ENCODE data around the gene CHST8.

The CHST8 gene

DNA sequence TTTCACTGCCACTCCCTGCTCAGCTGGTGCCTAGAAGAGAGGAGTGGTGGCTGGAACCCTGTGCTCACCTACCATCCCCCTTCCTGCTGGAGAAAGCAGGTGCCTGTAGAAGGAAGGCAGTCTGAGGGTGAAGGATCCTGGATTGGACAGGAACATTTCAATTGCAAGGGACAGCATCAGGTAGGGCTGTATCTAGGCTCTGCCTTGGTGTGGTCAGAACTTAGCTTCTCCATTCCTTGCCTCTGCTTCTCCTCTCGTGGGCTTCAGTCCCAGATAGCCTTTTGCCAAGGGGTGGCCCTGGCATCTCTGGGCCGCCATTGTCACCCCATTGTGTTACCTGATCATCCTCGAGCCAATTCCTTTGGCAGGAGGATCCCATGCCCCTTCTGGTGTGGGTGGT lies 101.8 kb downstream of the CHST8 start:
- Histone ChIP-seq H3K27ac (ENCODE audit: poor library complexity, severe bottlenecking) (no peak overlapping the region), H3K27me3 (ENCODE audit: insufficient read depth, poor library complexity, severe bottlenecking) (peaks cover 18% of the 10 kb centered on the region), H3K4me1 (ENCODE audit: insufficient read depth, poor library complexity, severe bottlenecking) (no peaks in the 10 kb centered on the region), H3K9me3 (ENCODE audit: severe bottlenecking) (no peaks in the 10 kb centered on the region), H3K4me3 (ENCODE audit: severe bottlenecking) (no peak overlapping the region), H3K36me3 (ENCODE audit: low read depth) (no peaks in the 10 kb centered on the region)
- ATAC-seq (ENCODE audit: low read depth), result no peak
- TF ChIP-seq, protein P1, sequence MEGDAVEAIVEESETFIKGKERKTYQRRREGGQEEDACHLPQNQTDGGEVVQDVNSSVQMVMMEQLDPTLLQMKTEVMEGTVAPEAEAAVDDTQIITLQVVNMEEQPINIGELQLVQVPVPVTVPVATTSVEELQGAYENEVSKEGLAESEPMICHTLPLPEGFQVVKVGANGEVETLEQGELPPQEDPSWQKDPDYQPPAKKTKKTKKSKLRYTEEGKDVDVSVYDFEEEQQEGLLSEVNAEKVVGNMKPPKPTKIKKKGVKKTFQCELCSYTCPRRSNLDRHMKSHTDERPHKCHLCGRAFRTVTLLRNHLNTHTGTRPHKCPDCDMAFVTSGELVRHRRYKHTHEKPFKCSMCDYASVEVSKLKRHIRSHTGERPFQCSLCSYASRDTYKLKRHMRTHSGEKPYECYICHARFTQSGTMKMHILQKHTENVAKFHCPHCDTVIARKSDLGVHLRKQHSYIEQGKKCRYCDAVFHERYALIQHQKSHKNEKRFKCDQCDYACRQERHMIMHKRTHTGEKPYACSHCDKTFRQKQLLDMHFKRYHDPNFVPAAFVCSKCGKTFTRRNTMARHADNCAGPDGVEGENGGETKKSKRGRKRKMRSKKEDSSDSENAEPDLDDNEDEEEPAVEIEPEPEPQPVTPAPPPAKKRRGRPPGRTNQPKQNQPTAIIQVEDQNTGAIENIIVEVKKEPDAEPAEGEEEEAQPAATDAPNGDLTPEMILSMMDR (IDR thresholded peaks at IDR 0.05; ENCODE audit: poor library complexity, severe bottlenecking), result no peak
- DNase-seq (ENCODE audit: low spot score), result no peak

DNA sequence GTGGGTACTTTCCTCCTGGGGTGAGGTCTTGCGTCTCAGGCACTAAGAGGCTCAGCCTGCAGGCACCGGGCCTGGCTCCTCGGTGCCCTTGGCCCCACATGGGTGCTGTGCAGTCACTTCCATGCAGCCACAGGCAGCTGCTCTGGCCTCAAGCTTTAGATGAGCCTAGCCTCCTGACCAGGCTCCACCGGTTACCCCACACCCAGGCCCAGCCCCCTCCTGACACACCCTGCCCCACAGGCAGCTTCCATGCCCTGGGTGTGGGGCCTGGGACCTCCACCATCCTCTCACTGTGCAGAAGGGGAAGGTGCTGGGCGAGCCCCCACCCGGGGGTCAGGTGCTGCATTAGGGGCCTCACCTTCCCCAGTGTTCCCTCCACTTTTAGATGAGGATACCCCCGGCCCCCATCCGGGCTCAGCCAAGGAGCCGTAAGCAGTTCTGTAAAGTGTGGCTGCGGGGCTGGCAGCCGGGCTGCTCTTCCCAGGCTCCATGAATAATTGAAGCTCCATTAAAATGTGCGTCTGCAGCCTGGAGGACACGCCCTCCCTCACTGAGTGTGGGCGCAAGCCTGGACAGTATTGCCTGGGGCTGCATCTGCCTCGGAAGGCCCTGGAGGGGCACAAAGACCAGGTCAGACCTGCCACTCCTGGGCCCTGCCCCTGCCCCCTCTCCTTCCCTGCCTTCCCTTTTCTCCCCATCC lies 102.4 kb downstream of the CHST8 start:
- Histone ChIP-seq H3K27ac (ENCODE audit: poor library complexity, severe bottlenecking) (no peak overlapping the region), H3K36me3 (ENCODE audit: low read depth) (no peaks in the 10 kb centered on the region)
- no peak for ATAC-seq (ENCODE audit: low read depth)

DNA sequence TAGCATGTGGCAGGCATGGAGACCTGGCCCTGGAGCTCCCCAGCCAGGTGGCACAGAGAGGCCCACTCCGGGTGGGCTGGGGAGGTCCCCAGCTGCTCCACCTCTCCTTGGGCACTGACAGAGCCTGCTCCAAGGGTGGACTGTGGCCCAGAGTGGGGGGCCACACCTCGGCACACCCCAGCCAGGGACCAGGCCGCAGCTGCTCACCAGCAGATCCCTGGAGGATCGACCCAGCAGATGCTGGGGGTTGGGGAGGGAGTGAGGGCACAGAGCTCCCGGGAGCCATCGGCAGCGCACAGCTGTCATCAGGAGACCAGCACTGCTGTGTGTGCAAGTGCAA lies 102.9 kb downstream of the CHST8 start:
- H3K27me3 ChIP-seq (ENCODE audit: insufficient read depth, poor library complexity, severe bottlenecking), result peaks cover 18% of the 10 kb centered on the region
- ATAC-seq (ENCODE audit: low read depth) (no peak), DNase-seq (ENCODE audit: low spot score) (no peak)
- H3K4me3 ChIP-seq (ENCODE audit: severe bottlenecking), result no peak overlapping the region
- H3K27ac ChIP-seq (ENCODE audit: poor library complexity, severe bottlenecking), result no peak overlapping the region
- no peaks in the 10 kb centered on the region for H3K9me3 ChIP-seq (ENCODE audit: severe bottlenecking)
- TF ChIP-seq, protein P1 (IDR thresholded peaks at IDR 0.05; ENCODE audit: poor library complexity, severe bottlenecking), result no peak
- H3K4me1 ChIP-seq (ENCODE audit: insufficient read depth, poor library complexity, severe bottlenecking), result no peaks in the 10 kb centered on the region
- H3K36me3 ChIP-seq (ENCODE audit: low read depth), result no peaks in the 10 kb centered on the region

More for the DNA sequence above, 102.4 kb downstream of the CHST8 start:
- H3K4me3 ChIP-seq (ENCODE audit: severe bottlenecking), result no peak overlapping the region
- peaks cover 18% of the 10 kb centered on the region for H3K27me3 ChIP-seq (ENCODE audit: insufficient read depth, poor library complexity, severe bottlenecking)
- no peaks in the 10 kb centered on the region for H3K9me3 ChIP-seq (ENCODE audit: severe bottlenecking)
- TF ChIP-seq, protein P1 (IDR thresholded peaks at IDR 0.05; ENCODE audit: poor library complexity, severe bottlenecking), result no peak
- DNase-seq (ENCODE audit: low spot score), result no peak
- no peaks in the 10 kb centered on the region for H3K4me1 ChIP-seq (ENCODE audit: insufficient read depth, poor library complexity, severe bottlenecking)

DNA sequence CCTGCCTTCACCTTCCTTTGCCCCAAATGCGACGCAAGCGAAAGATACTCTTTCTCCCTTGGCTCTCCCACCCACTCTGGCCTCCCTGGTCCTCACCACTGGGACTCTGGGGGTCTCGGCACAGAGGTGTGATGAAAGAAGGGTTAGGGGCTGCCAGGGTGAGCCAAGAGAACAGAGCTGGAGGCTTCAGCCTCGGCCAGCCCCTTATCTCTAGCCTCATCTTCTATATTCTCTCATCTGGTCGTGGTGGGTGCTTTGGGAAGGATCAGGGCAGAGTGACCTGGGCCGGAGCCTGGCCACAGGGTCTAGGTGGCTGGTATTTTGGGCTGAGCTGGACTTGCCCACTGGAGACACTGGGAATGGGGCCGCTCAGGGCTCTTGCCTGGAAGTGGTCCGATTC lies 103.8 kb downstream of the CHST8 start:
- Histone ChIP-seq H3K4me1 (ENCODE audit: insufficient read depth, poor library complexity, severe bottlenecking) (no peaks in the 10 kb centered on the region), H3K27me3 (ENCODE audit: insufficient read depth, poor library complexity, severe bottlenecking) (peaks cover 18% of the 10 kb centered on the region), H3K36me3 (ENCODE audit: low read depth) (no peaks in the 10 kb centered on the region), H3K4me3 (ENCODE audit: severe bottlenecking) (no peak overlapping the region), H3K27ac (ENCODE audit: poor library complexity, severe bottlenecking) (no peak overlapping the region), H3K9me3 (ENCODE audit: severe bottlenecking) (no peaks in the 10 kb centered on the region)
- ATAC-seq (ENCODE audit: low read depth), result no peak
- no peak for DNase-seq (ENCODE audit: low spot score)
- TF ChIP-seq, protein P1 (IDR thresholded peaks at IDR 0.05; ENCODE audit: poor library complexity, severe bottlenecking), result no peak

DNA sequence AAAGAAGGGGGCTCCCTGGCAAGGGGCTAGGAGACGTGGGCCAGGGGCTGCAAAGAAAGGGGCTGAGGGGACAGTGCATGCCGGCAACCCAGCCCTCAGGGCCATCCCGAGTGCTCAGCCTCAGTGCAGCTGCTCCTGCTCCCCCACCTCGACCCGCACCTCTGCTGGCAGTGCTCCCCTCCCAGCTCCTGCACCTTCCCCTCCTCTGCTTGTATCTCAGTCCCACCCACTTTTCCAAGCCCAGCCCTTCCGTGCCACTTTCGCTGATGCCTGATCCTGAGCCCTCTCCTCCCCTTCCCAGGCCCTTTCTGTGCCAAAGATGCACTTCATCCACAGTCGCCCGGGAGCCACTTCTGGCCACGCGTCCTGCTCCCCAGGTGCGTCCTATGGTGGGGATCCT lies 105.0 kb downstream of the CHST8 start:
- Histone ChIP-seq H3K27me3 (ENCODE audit: insufficient read depth, poor library complexity, severe bottlenecking) (peaks cover 18% of the 10 kb centered on the region), H3K9me3 (ENCODE audit: severe bottlenecking) (no peaks in the 10 kb centered on the region), H3K36me3 (ENCODE audit: low read depth) (no peaks in the 10 kb centered on the region), H3K4me1 (ENCODE audit: insufficient read depth, poor library complexity, severe bottlenecking) (no peaks in the 10 kb centered on the region), H3K4me3 (ENCODE audit: severe bottlenecking) (no peak overlapping the region), H3K27ac (ENCODE audit: poor library complexity, severe bottlenecking) (no peak overlapping the region)
- ATAC-seq (ENCODE audit: low read depth) (no peak), DNase-seq (ENCODE audit: low spot score) (no peak)
- TF ChIP-seq, protein P1 (IDR thresholded peaks at IDR 0.05; ENCODE audit: poor library complexity, severe bottlenecking), result no peak

Data from RWPE2 (cell line).